Activated naive CD4-positive, alpha-beta T cell treated with anti-CD3 and anti-CD28 coated beads, Interleukin-2, amount 50 U/mL, for 24 hours (primary cell): ENCODE data around the gene ASPN.

Experiments used
- H3K27ac Mint-ChIP-seq: one replicate; pipeline ENCODE4 v1.8.0; 2021; ENCODE audit warnings: mild to moderate bottlenecking, mixed read lengths
- H3K27me3 Mint-ChIP-seq: one replicate; pipeline ENCODE4 v1.8.0; 2021; ENCODE audit warnings: mixed read lengths
- H3K36me3 Mint-ChIP-seq: one replicate; pipeline ENCODE4 v1.8.0; 2021; ENCODE audit warnings: mixed read lengths
- H3K4me1 Mint-ChIP-seq: one replicate; pipeline ENCODE4 v1.8.0; 2021; ENCODE audit warnings: mixed read lengths
- H3K4me3 Mint-ChIP-seq: one replicate; pipeline ENCODE4 v1.8.0; 2021; ENCODE audit warnings: mild to moderate bottlenecking, mixed read lengths
- H3K9me3 Mint-ChIP-seq: one replicate; pipeline ENCODE4 v1.8.0; 2021; ENCODE audit warnings: mixed read lengths

The ASPN gene

GRCh38 chr9:92488681-92489550 is 6.6 kb upstream of the ASPN start:
- Mint-ChIP-seq H3K4me3 (no peak overlapping the region), H3K36me3 (no peaks in the 10 kb centered on the region), H3K27ac (no peak overlapping the region), H3K4me1 (no peaks in the 10 kb centered on the region), H3K27me3 (no peaks in the 10 kb centered on the region), H3K9me3 (no peaks in the 10 kb centered on the region)

DNA sequence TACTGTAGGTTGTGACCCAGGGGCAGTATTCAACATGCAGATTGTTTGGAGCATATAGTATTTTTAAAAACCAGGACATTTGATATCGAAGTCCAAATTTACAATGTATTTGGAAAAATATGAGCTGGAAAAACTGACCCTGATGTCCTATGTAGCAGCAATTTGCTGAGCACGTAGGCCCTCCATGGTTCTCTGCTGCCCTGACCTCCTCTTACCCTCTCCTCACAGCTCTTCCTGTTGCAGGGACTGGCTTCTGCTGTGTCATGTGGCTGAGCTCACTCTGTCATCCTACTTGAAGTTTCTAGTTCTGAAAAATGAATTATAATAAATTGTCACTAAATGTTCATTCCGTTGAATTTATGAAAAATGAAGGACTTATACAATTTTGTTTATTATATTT is 4.1 kb upstream of the ASPN start:
- Mint-ChIP-seq H3K27ac (no peak overlapping the region), H3K4me1 (peaks cover under 1% of the 10 kb centered on the region), H3K9me3 (no peaks in the 10 kb centered on the region), H3K4me3 (no peak overlapping the region), H3K27me3 (no peaks in the 10 kb centered on the region), H3K36me3 (no peaks in the 10 kb centered on the region)

DNA sequence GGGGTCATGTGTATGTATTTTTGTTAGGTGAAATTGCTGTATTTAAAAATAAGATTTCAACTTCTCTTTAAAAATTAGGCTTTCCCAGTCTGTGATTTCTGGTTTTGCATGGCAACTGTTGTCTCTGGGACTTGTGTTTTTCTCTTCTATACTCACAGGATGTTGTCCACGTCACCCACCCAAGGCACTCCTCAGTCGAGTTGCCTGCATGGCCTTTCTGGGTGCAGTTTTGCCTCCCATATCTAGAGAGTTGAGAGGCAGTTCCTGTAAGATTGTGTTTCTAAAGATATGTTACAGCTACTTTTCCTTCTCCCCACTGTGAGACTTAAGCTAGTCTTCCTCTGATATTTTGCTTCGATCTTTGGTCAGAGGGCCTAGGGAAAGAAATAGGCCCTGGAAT is 2.3 kb upstream of the ASPN start:
- no peaks in the 10 kb centered on the region for H3K27me3 Mint-ChIP-seq
- no peaks in the 10 kb centered on the region for H3K9me3 Mint-ChIP-seq
- peaks cover 7% of the 10 kb centered on the region for H3K4me1 Mint-ChIP-seq
- no peak overlapping the region for H3K4me3 Mint-ChIP-seq
- no peaks in the 10 kb centered on the region for H3K36me3 Mint-ChIP-seq
- H3K27ac Mint-ChIP-seq: peak overlapping the region; percentile 69

GRCh38 chr9:92483627-92484545 is 1.6 kb upstream of the ASPN start:
- no peaks in the 10 kb centered on the region for H3K36me3 Mint-ChIP-seq
- no peaks in the 10 kb centered on the region for H3K9me3 Mint-ChIP-seq
- H3K4me1 Mint-ChIP-seq: peaks cover 7% of the 10 kb centered on the region
- no peak overlapping the region for H3K27ac Mint-ChIP-seq
- no peaks in the 10 kb centered on the region for H3K27me3 Mint-ChIP-seq
- no peak overlapping the region for H3K4me3 Mint-ChIP-seq

GRCh38 chr9:92482805-92483204 is 499 bp upstream of the ASPN start:
- H3K9me3 Mint-ChIP-seq: no peaks in the 10 kb centered on the region
- no peaks in the 10 kb centered on the region for H3K27me3 Mint-ChIP-seq
- no peak overlapping the region for H3K4me3 Mint-ChIP-seq
- H3K27ac Mint-ChIP-seq: no peak overlapping the region
- H3K4me1 Mint-ChIP-seq: peaks cover 7% of the 10 kb centered on the region
- H3K36me3 Mint-ChIP-seq: no peaks in the 10 kb centered on the region

- H3K27ac Mint-ChIP-seq: no peak overlapping the region
Measured at GRCh38 chr9:92480986-92481633, 1.2 kb downstream of the ASPN start.

DNA sequence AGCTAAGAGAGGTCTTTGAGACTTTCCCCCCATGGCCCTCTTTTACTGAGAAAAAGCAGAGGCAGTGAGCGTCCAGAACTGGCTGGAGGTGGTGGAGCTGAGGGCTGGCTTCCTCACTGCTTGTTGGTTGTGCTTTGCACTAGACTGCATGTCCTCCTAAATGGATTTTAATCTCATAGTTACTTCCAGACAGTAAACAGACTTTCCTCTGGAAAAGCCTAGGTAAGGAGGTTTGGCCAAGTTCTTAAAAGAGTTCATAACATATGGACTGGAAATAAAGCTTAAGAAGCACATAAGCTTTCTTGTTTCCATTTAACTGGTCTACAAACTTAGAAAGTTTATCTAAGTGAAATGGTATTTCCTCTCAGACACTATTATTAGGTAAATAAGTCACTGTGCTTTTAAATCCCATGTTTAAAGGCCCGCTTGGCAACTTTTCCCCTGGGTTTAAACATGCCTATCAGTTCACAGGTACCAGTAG is 2.0 kb downstream of the ASPN start:
- H3K27me3 Mint-ChIP-seq: no peaks in the 10 kb centered on the region
- no peak overlapping the region for H3K27ac Mint-ChIP-seq
- no peaks in the 10 kb centered on the region for H3K9me3 Mint-ChIP-seq
- no peaks in the 10 kb centered on the region for H3K36me3 Mint-ChIP-seq
- H3K4me3 Mint-ChIP-seq: no peak overlapping the region
- peaks cover 7% of the 10 kb centered on the region for H3K4me1 Mint-ChIP-seq

More at GRCh38 chr9:92480986-92481633, 1.2 kb downstream of the ASPN start:
- peaks cover 7% of the 10 kb centered on the region for H3K4me1 Mint-ChIP-seq
- no peaks in the 10 kb centered on the region for H3K9me3 Mint-ChIP-seq
- no peaks in the 10 kb centered on the region for H3K27me3 Mint-ChIP-seq
- no peaks in the 10 kb centered on the region for H3K36me3 Mint-ChIP-seq
- no peak overlapping the region for H3K4me3 Mint-ChIP-seq

GRCh38 chr9:92479346-92479745 is 3.0 kb downstream of the ASPN start:
- H3K36me3 Mint-ChIP-seq: no peaks in the 10 kb centered on the region
- H3K27ac Mint-ChIP-seq: no peak overlapping the region
- no peaks in the 10 kb centered on the region for H3K27me3 Mint-ChIP-seq
- no peaks in the 10 kb centered on the region for H3K9me3 Mint-ChIP-seq
- no peak overlapping the region for H3K4me3 Mint-ChIP-seq
- H3K4me1 Mint-ChIP-seq: peaks cover 7% of the 10 kb centered on the region

DNA sequence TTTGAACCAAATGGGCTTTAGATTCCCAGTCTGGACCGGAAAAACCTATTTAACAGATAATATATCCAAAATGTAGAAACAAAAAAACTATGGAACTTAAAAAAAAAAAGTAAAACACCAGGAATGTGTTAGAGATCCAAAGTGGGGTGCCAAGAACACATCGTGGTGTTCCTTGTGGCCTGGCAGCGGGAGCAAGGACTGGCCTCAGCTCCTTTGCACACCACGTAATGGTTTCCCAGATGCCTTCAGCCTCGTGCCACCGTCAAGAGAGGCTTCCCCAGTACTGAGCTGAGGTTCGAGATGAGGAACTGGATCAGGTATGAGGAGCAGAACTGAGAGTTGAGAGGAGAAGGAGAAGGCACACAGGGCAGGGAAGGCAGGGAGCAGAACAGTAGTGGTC is 3.5 kb downstream of the ASPN start:
- Mint-ChIP-seq H3K4me1 (peaks cover 7% of the 10 kb centered on the region), H3K27me3 (no peaks in the 10 kb centered on the region), H3K4me3 (no peak overlapping the region), H3K9me3 (no peaks in the 10 kb centered on the region), H3K36me3 (no peaks in the 10 kb centered on the region), H3K27ac (no peak overlapping the region)

DNA sequence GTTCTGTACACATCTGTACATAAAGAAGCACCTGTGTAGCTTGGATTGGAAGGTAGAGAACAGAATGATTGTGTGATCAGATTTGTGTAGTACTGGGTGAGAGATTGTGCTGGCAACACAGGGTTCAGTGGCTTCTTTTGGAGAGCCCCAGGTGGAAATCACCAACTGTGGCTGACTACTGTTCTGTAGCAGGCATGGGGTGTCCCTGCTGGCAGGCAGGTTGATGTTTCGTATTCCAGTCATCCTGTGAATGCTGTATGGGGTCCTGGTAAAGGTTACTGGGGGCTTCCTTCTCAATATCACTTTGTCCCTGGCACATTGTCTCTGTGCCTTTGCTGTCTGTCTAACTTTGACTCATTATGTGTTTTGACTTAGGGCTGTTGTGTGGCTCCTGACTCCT is 5.3 kb downstream of the ASPN start:
- Mint-ChIP-seq H3K27me3 (no peaks in the 10 kb centered on the region), H3K36me3 (peaks cover 2% of the 10 kb centered on the region), H3K4me3 (no peak overlapping the region), H3K9me3 (no peaks in the 10 kb centered on the region), H3K4me1 (peaks cover 7% of the 10 kb centered on the region), H3K27ac (no peak overlapping the region)

DNA sequence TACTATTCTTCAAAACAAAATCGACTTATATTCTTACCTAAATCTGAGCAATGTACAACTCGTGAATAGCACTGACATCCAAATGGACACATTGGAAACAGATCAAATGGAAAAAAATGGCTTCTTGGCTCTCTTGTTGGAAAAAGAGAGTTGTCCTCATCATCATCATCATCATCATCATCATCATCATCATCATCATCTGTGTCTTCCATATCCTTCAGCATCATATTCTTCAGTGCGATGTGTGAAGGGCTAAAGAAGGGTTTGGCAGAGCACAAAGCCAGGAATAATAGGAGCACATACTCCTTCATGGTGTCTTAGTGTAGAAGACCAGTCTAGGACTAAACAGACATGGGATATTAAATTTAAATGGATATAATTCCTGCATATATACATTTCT is 7.7 kb downstream of the ASPN start:
- H3K36me3 Mint-ChIP-seq: peaks cover 2% of the 10 kb centered on the region
- H3K27me3 Mint-ChIP-seq: no peaks in the 10 kb centered on the region

GRCh38 chr9:92468206-92468605 is 14.1 kb downstream of the ASPN start:
- Mint-ChIP-seq H3K4me3 (no peak overlapping the region), H3K27ac (no peak overlapping the region), H3K36me3 (peaks cover 2% of the 10 kb centered on the region), H3K27me3 (no peaks in the 10 kb centered on the region), H3K4me1 (no peaks in the 10 kb centered on the region), H3K9me3 (no peaks in the 10 kb centered on the region)

More for the DNA sequence above, 7.7 kb downstream of the ASPN start:
- H3K9me3 Mint-ChIP-seq: no peaks in the 10 kb centered on the region
- no peak overlapping the region for H3K4me3 Mint-ChIP-seq
- no peak overlapping the region for H3K27ac Mint-ChIP-seq
- no peaks in the 10 kb centered on the region for H3K4me1 Mint-ChIP-seq

DNA sequence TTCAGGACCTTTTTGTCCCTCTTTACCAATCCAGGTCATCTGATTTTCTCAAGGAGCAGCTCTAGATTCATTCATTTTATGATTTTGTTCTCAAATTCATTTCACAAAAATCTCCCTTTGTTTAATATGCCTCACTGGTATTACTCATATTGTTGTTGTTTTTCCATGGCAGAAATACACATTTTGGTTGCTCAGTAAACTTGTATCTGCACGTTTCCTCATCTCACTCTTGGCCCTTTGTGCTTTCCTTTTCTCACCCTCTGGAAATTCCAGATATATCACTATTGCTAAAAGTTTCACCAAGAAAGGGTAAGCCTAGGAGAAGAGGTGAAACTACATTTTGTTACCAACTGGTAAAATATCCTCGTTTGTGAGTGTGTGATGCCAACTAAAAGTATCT is 14.8 kb downstream of the ASPN start:
- Mint-ChIP-seq H3K9me3 (no peaks in the 10 kb centered on the region), H3K36me3 (no peaks in the 10 kb centered on the region), H3K4me1 (no peaks in the 10 kb centered on the region), H3K27me3 (no peaks in the 10 kb centered on the region), H3K4me3 (no peak overlapping the region), H3K27ac (no peak overlapping the region)

DNA sequence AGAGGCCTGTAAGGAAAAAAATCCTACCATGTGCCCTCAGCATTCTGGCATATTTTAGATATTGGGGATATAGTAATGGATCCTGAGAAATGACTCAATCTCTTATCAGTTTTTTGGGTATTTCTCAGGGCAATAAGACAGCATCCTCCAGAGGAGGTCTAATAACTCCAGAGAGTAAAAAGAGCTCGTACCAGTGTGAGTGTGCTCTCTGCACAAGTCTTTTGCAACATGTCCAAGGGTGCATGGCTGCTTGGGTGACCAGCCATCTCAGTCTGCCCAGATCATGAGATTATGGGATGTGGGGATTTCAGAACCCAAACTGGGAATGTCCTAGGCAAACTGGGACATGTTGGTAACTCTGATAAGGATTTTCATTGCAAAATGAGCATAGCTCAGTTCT is 15.3 kb downstream of the ASPN start:
- no peak overlapping the region for H3K27ac Mint-ChIP-seq
- H3K36me3 Mint-ChIP-seq: no peaks in the 10 kb centered on the region
- H3K4me3 Mint-ChIP-seq: no peak overlapping the region
- no peaks in the 10 kb centered on the region for H3K4me1 Mint-ChIP-seq
- no peaks in the 10 kb centered on the region for H3K27me3 Mint-ChIP-seq
- no peaks in the 10 kb centered on the region for H3K9me3 Mint-ChIP-seq

- Mint-ChIP-seq H3K9me3 (no peaks in the 10 kb centered on the region), H3K4me3 (no peak overlapping the region), H3K27ac (no peak overlapping the region), H3K36me3 (no peaks in the 10 kb centered on the region), H3K4me1 (no peaks in the 10 kb centered on the region), H3K27me3 (no peaks in the 10 kb centered on the region)
Measured at GRCh38 chr9:92463984-92464383, 18.3 kb downstream of the ASPN start.
